HCT116 (cell line): ENCODE measurements around the gene COL15A1.

Experiments
- EGR1 ChIP-seq: IDR thresholded peaks from 2 replicates; pipeline ENCODE4 v1.6.1; 2012; ENCODE audit warnings: low read depth
- TF ChIP-seq, protein P1 (sequence below), 3 experiments: fragments of 200-600 bp in 1 of 3; sonication (generic) in 1 of 3; IDR thresholded peaks in 2 of 3; conservative IDR thresholded peaks in 1 of 3; 2 replicates each; pipeline ENCODE4 v1.5.1; 2012 to 2017; ENCODE audit warnings: low read depth in 2 of 3, low read length in 2 of 3, antibody characterized with exemption in 1 of 3, borderline replicate concordance in 1 of 3, control low read depth in 1 of 3, mild to moderate bottlenecking in 1 of 3, mixed read lengths in 1 of 3, mixed run types in 1 of 3, moderate library complexity in 1 of 3; ENCODE audit not compliant: insufficient read depth in 1 of 3

GRCh38 chr9:99034149-99034548, 90.4 kb downstream of the COL15A1 start:
- TF ChIP-seq, protein P1, sequence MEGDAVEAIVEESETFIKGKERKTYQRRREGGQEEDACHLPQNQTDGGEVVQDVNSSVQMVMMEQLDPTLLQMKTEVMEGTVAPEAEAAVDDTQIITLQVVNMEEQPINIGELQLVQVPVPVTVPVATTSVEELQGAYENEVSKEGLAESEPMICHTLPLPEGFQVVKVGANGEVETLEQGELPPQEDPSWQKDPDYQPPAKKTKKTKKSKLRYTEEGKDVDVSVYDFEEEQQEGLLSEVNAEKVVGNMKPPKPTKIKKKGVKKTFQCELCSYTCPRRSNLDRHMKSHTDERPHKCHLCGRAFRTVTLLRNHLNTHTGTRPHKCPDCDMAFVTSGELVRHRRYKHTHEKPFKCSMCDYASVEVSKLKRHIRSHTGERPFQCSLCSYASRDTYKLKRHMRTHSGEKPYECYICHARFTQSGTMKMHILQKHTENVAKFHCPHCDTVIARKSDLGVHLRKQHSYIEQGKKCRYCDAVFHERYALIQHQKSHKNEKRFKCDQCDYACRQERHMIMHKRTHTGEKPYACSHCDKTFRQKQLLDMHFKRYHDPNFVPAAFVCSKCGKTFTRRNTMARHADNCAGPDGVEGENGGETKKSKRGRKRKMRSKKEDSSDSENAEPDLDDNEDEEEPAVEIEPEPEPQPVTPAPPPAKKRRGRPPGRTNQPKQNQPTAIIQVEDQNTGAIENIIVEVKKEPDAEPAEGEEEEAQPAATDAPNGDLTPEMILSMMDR (IDR thresholded peaks at IDR 0.05 in 2 of 3, conservative IDR thresholded peaks at IDR 0.05 in 1 of 3; ENCODE audit: borderline replicate concordance in 1 of 3, insufficient read depth in 1 of 3, low read depth in 2 of 3, low read length in 2 of 3): no peak
- no peak for TF ChIP-seq EGR1
